ENCODE results near the gene SF3B6.

DNA sequence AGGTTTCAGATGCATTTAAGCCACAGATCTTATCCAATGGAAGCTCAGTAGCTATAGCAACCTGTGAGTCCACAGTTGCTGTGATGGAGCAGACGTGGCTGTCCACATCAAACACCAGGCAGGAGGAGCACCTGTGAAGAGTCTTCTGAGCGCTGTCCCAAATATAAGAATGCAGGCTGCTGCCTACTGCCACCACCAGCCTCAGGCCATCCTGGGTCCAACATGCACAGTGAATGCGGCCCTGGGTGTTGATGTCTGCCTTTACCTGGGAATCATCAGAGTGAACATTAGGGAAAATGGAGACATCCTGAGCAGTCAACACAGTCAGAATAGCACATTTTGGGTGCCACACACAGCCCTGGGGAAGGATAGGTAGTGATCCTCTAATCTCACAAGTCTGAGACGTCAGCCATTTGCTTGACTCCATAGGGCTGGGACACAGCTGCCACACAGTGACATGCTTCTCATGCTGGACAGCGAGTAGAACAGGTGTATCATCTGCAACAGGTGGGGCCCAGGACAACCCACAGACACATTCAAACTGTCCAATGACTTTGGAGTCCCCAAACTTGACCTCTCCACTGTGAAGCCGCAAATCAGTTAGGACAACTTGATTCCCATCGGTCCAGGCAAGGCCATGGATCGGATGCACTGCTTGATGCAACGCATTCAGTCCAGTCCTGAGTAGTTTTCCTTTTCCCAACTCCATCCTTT is 37.2 kb downstream of the SF3B6 start:
- TF ChIP-seq, protein P1, sequence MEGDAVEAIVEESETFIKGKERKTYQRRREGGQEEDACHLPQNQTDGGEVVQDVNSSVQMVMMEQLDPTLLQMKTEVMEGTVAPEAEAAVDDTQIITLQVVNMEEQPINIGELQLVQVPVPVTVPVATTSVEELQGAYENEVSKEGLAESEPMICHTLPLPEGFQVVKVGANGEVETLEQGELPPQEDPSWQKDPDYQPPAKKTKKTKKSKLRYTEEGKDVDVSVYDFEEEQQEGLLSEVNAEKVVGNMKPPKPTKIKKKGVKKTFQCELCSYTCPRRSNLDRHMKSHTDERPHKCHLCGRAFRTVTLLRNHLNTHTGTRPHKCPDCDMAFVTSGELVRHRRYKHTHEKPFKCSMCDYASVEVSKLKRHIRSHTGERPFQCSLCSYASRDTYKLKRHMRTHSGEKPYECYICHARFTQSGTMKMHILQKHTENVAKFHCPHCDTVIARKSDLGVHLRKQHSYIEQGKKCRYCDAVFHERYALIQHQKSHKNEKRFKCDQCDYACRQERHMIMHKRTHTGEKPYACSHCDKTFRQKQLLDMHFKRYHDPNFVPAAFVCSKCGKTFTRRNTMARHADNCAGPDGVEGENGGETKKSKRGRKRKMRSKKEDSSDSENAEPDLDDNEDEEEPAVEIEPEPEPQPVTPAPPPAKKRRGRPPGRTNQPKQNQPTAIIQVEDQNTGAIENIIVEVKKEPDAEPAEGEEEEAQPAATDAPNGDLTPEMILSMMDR (IDR thresholded peaks at IDR 0.05) = no peak
- no peak for TF ChIP-seq POLR2A (IDR thresholded peaks at IDR 0.05)

All from thyroid gland (tissue), 4 donors.